Smooth muscle cell (in vitro differentiated cells): ENCODE data around the gene PAX5. TPM values are rescaled to one million over a fixed set of nuclear protein-coding genes. Genes with fewer than 3 reads are reported as not detected.

ENCODE experiments used
- DNase-seq: peaks from one replicate; lab custom pipeline; 2025; ENCODE audit not compliant: unreplicated experiment; lab: John Stamatoyannopoulos, UW
- H2AFZ ChIP-seq: fragments of 200-600 bp; sonication (generic); 2 replicates; pipeline ENCODE4 v1.6.0; 2016; ENCODE audit warnings: antibody characterized with exemption, low read depth, mild to moderate bottlenecking
- H3F3A ChIP-seq: fragments of 200-600 bp; sonication (generic); 2 replicates; pipeline ENCODE4 v1.6.0; 2017; ENCODE audit warnings: antibody characterized with exemption, low read depth
- H3K27ac ChIP-seq: fragments of 200-600 bp; sonication (generic); 2 replicates; pipeline ENCODE4 v1.5.1; 2016; ENCODE audit warnings: low read depth, mild to moderate bottlenecking
- H3K27me3 ChIP-seq: fragments of 200-600 bp; sonication (generic); 2 replicates; pipeline ENCODE4 v1.6.1; 2016; ENCODE audit warnings: low read depth, mild to moderate bottlenecking
- H3K36me3 ChIP-seq: fragments of 200-600 bp; sonication (generic); 2 replicates; pipeline ENCODE4 v1.5.1; 2016; ENCODE audit warnings: low read depth
- H3K4me1 ChIP-seq: fragments of 200-600 bp; sonication (generic); 2 replicates; pipeline ENCODE4 v1.5.1; 2016; ENCODE audit warnings: low read depth
- H3K4me2 ChIP-seq: fragments of 200-600 bp; sonication (generic); 2 replicates; pipeline ENCODE4 v1.6.0; 2016; ENCODE audit warnings: mild to moderate bottlenecking
- H3K4me3 ChIP-seq: fragments of 200-600 bp; sonication (generic); 2 replicates; pipeline ENCODE4 v1.5.1; 2016; ENCODE audit warnings: mild to moderate bottlenecking
- H3K79me2 ChIP-seq: fragments of 200-600 bp; sonication (generic); 2 replicates; pipeline ENCODE4 v1.6.0; 2016; ENCODE audit warnings: low read depth, mild to moderate bottlenecking
- H3K9ac ChIP-seq: fragments of 200-600 bp; sonication (generic); 2 replicates; pipeline ENCODE4 v1.6.0; 2016; ENCODE audit warnings: low read depth
- H3K9me3 ChIP-seq: fragments of 200-600 bp; sonication (generic); replicated peaks from 2 replicates; pipeline ENCODE4 v1.5.1; 2016; ENCODE audit warnings: low read depth
- H4K20me1 ChIP-seq: fragments of 200-600 bp; sonication (generic); 2 replicates; pipeline ENCODE4 v1.6.0; 2016; ENCODE audit warnings: low read depth
- WGBS: methylation state at CpG from one replicate; pipeline ENCODE4 v1.1.7; 2016; ENCODE audit warnings: low lambda C conversion rate; 5-methylcytosine and 5-hydroxymethylcytosine counted together
- polyA plus RNA-seq: library from polyadenylated mRNA; unstranded; fragments of >200 nt; fragmentation: Nextera tagmentation; extraction: Ambion mirVana; gene quantifications from 2 replicates; pipeline ENCODE4 v1.2.1, GENCODE V29; 2016
- total RNA-seq: library from RNA; depleted of rRNA; stranded (reverse); fragments of >200 nt; gene quantifications from 2 replicates; pipeline ENCODE4 v1.2.3, GENCODE V29; 2014
- TF ChIP-seq, protein P1 (sequence below): fragments of 200-600 bp; sonication (generic); IDR thresholded peaks from 2 replicates; pipeline ENCODE4 v1.5.1; 2017; ENCODE audit warnings: borderline replicate concordance, mild to moderate bottlenecking, antibody characterized with exemption; ENCODE audit not compliant: insufficient read depth, poor library complexity, severe bottlenecking

Gene PAX5
- total and polyA plus RNA-seq, 2 experiments from 2014 or later: 0.09 TPM; not detected in 1

DNA sequence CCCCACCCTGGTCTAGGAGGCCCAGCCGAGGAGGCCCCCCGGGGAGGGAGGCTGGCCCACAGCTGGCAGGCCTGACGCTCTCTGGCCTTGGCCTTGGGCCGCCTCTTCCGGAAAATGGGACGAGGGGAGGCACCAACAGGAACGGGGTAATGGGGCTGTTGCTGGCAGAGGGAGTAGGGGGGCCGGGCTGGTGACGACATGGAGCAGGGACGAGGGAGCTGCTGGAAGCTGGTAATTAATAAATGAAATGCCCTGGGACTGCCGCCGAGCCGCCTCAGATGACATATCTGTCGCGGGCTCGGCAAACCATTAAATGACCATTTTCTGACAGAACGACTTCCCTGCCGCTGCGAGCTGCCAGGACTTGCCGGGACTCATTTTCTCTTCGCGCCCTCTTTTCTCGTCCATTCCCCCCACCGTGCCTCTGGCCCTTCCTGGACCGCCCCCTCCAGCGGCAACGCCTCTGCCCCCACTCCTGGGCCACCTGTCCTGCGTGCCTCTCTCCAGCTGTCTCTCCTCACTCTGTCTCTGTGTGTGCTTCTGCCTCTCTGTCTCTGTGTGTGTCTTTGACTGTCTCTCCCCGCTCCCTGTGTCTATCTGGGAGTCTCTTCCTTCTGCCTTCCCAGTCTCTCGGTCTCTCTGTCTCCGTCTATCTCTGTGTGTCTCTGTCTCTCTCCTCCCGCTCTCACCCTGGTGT is 215.7 kb downstream of the PAX5 start:
- no peaks in the 10 kb centered on the region for H3K27me3 ChIP-seq
- peak overlapping the region; percentile 64 for H3K4me2 ChIP-seq
- peaks cover 10% of the 10 kb centered on the region for H3K4me1 ChIP-seq
- TF ChIP-seq, protein P1, sequence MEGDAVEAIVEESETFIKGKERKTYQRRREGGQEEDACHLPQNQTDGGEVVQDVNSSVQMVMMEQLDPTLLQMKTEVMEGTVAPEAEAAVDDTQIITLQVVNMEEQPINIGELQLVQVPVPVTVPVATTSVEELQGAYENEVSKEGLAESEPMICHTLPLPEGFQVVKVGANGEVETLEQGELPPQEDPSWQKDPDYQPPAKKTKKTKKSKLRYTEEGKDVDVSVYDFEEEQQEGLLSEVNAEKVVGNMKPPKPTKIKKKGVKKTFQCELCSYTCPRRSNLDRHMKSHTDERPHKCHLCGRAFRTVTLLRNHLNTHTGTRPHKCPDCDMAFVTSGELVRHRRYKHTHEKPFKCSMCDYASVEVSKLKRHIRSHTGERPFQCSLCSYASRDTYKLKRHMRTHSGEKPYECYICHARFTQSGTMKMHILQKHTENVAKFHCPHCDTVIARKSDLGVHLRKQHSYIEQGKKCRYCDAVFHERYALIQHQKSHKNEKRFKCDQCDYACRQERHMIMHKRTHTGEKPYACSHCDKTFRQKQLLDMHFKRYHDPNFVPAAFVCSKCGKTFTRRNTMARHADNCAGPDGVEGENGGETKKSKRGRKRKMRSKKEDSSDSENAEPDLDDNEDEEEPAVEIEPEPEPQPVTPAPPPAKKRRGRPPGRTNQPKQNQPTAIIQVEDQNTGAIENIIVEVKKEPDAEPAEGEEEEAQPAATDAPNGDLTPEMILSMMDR: no peak
- no peaks in the 10 kb centered on the region for H3K36me3 ChIP-seq
- peak overlapping the region; percentile 62 for H3K27ac ChIP-seq
- no peak for DNase-seq
- H2AFZ ChIP-seq: peak overlapping the region; percentile 64
- 24% methylated on average over 32 of the region's 32 CpGs for WGBS
- peak overlapping the region; percentile 32 for H3K9ac ChIP-seq
- H3K79me2 ChIP-seq: no peaks in the 10 kb centered on the region
- H3K4me3 ChIP-seq: peak overlapping the region; percentile 7
- peaks cover 13% of the 10 kb centered on the region for H3F3A ChIP-seq
- no peaks in the 10 kb centered on the region for H3K9me3 ChIP-seq
- H4K20me1 ChIP-seq: no peaks in the 10 kb centered on the region

DNA sequence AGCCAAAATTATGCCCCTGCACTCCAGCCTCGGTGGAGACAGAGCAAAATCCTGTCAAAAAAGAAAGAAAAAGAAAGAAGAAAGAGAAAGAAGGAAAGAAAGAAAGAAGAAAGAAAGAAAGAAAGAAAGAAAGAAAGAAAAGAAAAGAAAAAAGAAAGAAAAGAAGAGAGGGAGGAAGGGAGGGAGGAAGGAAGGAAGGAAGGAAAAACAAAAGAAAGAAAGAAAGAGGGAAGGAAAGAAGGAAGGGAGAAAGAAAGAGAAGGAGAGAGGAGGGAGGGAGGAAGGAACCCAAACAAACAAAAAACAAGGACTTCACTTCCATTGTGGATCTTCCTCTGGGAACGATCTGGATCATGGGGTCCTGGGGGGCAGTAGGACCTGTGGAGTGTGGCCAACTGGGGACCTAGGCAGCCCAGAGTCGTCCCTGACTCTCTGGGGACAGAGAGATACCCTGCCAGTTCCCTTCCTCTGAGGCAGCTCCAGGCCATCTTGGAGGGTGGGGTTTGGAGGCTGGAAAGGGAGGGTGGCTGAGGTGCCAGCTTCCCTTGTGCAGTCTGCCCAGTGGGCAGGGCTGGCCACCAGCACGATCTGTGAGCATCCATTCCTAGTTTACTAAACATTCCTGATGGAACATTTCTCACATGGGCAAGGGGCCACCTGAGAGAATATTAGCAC is 216.8 kb downstream of the PAX5 start:
- Histone ChIP-seq H3K27ac (no peak overlapping the region), H3K9ac (no peak overlapping the region), H3K36me3 (no peaks in the 10 kb centered on the region), H3K4me1 (peaks cover 10% of the 10 kb centered on the region), H2AFZ (no peak overlapping the region), H3K27me3 (no peaks in the 10 kb centered on the region), H3K79me2 (no peaks in the 10 kb centered on the region), H3K9me3 (no peaks in the 10 kb centered on the region), H4K20me1 (no peaks in the 10 kb centered on the region), H3K4me3 (no peak overlapping the region), H3F3A (peaks cover 11% of the 10 kb centered on the region), H3K4me2 (no peak overlapping the region)
- TF ChIP-seq, protein P1: no peak
- no peak for DNase-seq
- WGBS: 89% methylated on average over 4 of the region's 4 CpGs

DNA sequence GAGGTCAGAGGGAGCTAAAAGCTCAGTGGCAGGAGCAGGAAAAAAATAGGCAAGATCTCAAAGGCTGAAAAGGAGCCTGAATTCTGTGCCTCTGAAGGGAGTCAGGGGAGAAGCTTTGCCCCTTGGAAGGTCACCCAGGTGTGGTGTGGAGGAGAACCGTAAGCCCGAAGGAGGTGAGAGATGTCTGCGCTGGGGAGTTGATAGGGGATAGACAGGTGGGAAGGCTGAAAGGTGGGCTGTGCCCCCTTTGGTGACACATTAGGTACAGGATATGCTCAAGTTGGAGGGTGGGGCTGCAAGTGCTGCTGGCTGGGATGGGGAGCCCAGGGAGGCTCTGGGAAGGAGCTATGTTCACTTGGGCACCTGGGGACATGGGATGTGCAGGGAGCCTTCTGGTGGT is 217.7 kb downstream of the PAX5 start:
- Histone ChIP-seq H4K20me1 (no peaks in the 10 kb centered on the region), H3K36me3 (no peaks in the 10 kb centered on the region), H3K27ac (no peak overlapping the region), H3K79me2 (no peaks in the 10 kb centered on the region), H3K4me1 (peaks cover 10% of the 10 kb centered on the region), H3F3A (peaks cover 7% of the 10 kb centered on the region), H2AFZ (no peak overlapping the region), H3K9me3 (no peaks in the 10 kb centered on the region), H3K27me3 (peaks cover 2% of the 10 kb centered on the region), H3K9ac (no peak overlapping the region), H3K4me2 (no peak overlapping the region), H3K4me3 (no peak overlapping the region)
- DNase-seq: no peak
- 93% methylated on average over 3 of the region's 3 CpGs for WGBS
- TF ChIP-seq, protein P1: no peak
